ENCODE results near the gene ATF7.
"Not testable (repeated sequence)": the region's sequence is repeated elsewhere in the genome, so short reads cannot be mapped to it uniquely, and the experiment has no call there.

Gene ATF7

DNA sequence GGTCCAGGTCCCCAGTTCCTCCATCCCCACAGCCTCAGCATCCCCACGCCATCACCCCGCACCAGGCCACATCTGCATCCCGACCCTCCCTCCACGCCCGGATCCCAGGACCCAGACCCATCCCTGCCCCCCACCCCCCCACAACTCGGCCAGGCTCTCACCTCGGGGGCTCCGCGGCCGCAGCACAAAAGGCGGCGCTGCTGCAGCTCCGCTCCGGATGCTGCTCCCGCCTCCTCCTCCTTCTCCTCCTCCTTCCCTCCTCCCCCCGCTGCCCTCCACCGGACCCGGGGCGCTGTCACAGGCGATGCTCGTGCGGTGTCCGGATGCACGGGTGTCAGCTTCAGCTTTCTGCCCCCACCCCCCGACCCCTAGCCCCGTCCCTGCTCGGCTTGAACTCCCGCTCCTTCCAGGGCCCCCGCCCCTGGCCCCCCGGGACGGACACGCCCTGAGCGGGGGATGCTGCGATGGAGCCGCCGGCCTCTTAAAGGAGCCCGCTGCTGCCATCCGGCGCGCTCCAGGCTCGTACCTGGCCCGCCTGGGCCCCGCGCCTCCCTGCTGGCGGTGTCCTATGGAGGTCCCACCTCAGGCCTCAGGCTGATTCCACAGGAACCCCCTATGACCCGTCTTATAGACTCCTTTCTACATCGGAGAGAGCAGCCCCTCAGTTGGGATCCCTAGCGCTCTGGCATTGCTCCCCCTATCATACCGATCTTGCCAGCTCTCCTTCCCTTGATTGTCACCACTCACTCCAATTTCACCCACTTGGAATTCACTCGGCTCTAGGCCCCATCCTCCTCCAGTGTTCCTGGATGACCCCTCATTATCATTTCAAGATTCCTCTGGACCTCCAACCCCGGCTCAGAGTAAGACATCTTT is 126.7 kb downstream of the ATF7 start, which contains the start of gene MAP3K12:
TSS of gene MAP3K12 (minus strand) at position 193 of the 876 bp plus-strand sequence. CDS start 12,067 bp downstream, outside the sequence.
- peak; percentile 83 for DNase-seq

- DNase-seq, result no peak
These were observed 127.9 kb downstream of the ATF7 start for GRCh38 chr12:53498235-53498630.

- no peak for DNase-seq
These were observed 128.7 kb downstream of the ATF7 start for GRCh38 chr12:53497461-53497860.

DNA sequence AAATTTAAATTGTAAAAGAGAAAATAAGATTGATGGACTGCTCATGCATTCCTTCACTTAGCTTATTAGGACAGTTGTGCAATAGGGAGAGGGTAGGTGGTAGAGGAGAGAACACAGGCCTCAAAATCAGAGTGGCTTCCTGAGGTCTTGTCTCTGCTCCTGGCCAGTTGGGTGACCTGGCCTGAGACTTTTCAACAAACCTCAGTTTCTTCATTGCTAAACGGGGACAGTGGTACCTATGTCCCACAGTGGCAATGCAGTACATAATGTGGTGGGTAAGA is 129.5 kb downstream of the ATF7 start:
- DNase-seq, result no peak

- DNase-seq, result peak; percentile 76
These were observed 130.1 kb downstream of the ATF7 start for GRCh38 chr12:53495903-53496751.

GRCh38 chr12:53493610-53494391 is 132.4 kb downstream of the ATF7 start:
- peak; percentile 37 for DNase-seq

DNA sequence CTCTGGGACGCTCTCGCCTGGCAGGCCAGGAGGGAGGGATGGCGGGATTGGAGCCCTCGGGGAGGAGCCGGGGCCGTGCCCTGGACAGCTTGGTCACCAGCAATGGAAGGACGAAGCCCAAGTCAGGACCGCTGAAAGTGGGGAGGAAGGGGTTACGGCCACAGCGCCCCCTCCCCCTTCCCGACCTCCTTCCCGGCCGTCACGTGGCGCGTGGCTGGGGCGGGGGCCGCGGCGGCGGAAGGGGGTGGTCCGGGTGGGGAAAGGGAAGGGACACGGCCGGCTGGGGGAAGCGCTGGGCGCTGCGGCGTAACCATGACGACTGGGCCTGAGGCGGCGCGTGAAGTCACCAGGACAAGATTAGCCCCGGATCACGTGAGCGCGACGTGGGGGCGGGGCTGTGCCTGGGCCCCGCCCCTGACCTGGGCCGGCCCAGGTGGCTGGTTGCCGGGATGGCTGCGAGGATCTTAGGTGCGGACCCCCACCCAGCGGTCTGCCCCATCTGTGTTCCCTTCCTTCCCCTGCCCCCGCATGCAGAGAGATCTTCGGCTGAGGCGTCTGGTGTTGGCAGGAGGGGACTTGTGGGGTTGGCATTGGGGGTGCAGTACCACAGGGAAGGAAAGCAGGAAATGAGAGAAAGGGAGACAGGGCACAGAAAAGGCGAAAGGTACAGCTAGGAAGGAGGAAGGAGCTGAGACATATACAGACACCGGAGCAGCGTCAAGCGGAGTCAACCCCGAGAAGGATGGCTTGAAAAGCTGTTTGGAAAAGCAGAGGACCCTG is 133.2 kb downstream of the ATF7 start:
- peak; percentile 98 for DNase-seq

- DNase-seq, result peak; percentile 33
These were observed 134.0 kb downstream of the ATF7 start for GRCh38 chr12:53492188-53492587.

DNA sequence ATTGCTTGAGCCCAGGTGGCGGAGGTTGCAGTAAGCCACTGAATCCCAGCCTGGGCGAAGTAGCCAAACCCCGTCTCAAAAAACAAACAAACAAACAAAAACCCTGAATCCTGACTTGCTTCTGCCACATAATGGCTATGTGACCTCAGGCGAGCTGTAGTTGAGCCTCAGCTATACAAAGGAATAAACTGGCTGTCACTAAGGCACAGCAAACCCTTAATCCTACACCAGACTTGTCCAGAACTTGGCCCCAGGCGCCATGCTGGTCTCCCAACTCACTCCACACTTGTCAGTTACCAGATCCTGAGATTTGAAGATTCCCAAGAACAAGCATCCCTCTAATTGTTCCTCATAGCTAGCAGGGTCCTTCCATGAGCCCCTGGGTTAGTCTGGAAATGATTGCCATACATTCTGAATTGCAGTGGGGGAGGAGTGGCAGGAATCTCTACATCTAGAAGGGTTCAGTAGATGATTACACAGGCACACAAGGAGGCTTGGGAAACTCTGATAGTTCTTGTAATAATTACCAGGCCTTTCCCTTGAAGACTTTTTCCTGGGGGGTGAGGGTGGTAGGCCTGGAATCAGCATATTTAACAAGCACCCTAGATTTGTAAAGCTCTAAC is 136.8 kb downstream of the ATF7 start:
- no peak for DNase-seq

DNA sequence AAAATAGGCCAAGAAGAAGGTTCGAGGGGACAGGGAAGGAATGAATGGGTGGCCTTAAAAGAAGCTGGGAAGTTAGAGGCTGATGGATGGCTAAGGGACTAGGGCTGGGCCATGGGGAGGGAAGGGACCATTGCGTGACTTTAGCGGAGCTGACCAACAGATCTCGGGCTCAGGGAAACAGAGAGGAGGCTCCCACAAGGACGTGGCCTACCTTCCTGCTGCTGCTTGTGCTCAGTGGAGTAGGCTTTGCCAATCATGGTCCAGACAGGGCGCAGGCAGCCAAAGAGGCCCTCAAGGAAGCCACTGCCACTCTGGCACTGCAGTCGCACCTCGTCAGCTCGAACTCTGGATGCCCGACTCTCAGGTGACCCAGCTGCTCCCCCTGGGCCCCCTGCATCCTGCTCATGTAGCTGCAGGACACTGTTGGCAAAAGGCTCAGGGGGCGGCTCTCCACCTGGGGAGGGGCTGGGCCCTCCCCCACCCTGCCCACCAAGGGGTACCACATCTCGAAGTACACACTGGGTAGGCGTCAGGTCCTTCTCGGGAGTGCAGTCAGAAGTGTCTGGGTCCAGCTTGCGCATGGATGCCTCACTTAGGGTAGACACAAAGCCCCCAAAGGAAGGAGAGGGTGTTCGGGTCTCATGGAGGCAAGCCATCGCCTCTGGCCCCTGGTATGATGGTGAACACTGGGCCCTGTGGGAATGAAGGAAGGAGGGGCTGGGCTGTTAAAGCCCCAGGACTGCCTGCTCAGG is 139.3 kb downstream of the ATF7 start:
- no peak for DNase-seq

DNA sequence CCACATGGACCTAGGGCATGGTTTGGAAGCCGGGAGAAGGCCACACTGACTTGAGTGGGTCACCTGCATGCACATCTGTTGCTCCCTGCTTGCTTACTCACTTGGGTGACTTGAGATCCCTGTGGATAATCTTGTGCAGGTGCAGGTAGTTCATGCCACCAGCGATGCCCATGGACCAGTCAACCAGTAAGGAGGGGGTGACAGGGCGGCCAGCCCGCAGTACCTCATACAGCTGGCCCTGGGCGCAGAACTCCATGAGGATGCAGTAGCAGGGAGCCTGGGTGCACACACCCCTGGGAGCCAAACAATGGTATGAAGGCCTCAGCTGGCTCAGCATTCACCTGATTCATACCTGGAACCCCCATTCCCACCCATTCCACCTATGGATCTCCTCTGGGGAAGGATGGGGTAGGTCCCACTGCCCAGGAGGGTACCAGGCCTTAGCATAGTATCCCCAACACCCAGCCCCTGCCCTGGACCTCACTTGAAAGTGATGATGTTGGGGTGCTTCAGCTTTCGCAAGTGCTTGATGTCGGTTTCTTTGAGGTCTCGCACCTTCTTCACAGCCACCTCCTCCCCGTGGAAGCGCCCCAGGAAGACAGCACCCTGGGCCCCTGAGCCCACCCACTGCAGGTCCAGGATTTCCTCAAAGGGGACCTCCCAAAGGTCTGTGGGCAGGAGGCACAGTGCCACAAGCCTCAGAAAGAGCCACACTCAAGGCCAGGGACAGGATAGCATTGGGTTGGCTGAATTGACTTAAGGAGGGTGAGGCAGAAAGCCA is 140.0 kb downstream of the ATF7 start:
- DNase-seq, result peak; percentile 30

DNA sequence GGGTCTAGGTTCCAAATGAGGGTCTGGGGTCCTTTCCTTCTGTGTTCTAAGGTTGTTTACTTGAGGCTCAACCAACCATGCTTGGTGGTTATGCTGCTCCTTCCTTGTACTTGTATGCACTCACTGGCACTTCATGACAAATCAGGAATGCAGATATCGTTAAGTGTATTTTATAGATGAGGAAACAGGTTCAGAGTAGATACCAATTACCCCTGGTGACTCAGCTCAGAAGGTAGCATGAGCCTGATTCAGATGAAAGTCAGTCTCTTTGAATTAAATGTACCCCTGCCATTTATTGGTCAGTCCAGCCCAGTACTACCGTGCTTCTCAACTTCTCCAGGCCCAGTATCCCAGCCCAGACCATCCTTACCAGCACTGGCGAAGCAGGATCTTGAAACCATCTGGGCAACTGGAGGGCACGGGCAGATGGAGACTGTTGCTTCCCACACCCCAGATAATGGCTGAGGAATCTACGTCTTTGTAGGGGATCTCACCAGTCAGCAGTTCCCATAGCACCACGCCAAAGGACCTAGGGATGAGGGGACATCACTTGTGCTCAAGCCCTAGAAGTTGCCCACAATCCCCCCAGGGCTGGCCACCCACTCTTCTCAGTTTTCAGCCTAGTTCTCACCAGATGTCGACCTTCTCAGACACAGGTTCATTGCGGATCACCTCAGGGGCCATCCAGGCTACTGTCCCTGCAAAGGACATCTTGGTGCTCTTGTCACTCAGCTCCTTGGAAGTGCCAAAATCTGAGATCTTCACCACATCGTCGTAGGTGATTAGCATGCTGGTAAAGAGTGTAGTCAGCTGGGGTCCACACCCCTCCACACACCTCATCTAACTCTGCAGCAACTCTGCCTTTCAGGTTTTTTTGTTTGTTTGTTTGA is 141.3 kb downstream of the ATF7 start:
- DNase-seq, result peak; percentile 24

DNA sequence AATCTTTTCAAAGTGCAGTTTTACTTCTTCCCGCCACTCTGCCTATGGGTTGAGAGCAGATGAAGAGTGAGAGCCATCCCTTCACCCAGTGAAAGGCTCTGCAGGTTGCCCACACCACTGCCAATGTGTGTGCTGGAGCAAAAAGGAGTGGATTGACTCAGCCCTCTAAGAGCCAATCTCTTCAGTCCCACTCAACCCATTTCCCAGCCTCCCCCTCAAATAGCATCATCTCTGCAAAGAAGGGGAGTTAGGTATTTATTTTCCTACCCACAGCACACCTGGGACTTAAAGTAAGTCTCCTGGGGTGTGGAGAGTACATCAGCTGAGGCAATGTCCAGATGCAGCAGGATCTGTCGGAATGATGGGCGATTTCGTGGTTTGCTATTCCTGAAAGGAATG is 142.2 kb downstream of the ATF7 start:
- peak; percentile 28 for DNase-seq

- DNase-seq, result peak; percentile 29
These were observed 142.8 kb downstream of the ATF7 start for GRCh38 chr12:53483225-53483978.

DNA sequence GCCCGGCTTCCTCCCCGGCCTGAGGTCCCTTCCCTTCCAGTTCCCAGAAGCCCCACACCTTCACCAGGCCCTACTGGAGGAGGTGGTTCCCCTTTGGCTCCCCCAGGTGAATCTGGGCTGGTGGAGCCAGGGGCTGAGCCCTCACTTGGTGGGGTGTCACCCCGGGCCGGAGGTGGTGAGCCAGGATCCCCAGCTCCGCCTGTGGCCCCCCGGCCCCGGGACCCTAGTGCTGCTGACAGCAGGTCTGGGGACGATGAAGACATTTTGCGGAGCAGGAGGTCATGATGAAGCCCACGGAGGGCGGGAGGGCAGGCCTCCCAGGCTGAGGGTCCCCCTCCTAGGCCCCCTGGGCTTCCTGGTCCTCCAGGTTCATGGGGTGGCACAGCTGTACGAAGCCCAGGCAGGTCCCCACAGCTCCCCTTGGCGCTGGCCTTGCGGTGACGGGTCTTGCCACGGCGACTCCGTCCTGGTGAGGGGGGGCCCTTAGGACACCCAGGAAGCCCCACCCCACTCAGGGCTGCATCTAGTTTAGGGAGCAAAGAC is 143.5 kb downstream of the ATF7 start:
- DNase-seq, result peak; percentile 37

- no peak for DNase-seq
These were observed 144.1 kb downstream of the ATF7 start for GRCh38 chr12:53481939-53482586.

- not testable (repeated sequence) for DNase-seq
These were observed 144.7 kb downstream of the ATF7 start for GRCh38 chr12:53481458-53481857.
